Activated T-helper 1 cell treated with anti-CD3 and anti-CD28 coated beads, Interleukin-2, amount 50 U/mL, for 16 hours (primary cell): ENCODE data around the gene TREML2.
"Not testable (repeated sequence)": the region's sequence is repeated elsewhere in the genome, so short reads cannot be mapped to it uniquely, and the experiment has no call there.

ENCODE experiments used
- DNase-seq, 2 donors: peaks; one replicate each; pipeline ENCODE4 v3.0.0-alpha.2; 2020; ENCODE audit warnings: low read depth in 1 of 2, low spot score in 1 of 2

The TREML2 gene

DNA sequence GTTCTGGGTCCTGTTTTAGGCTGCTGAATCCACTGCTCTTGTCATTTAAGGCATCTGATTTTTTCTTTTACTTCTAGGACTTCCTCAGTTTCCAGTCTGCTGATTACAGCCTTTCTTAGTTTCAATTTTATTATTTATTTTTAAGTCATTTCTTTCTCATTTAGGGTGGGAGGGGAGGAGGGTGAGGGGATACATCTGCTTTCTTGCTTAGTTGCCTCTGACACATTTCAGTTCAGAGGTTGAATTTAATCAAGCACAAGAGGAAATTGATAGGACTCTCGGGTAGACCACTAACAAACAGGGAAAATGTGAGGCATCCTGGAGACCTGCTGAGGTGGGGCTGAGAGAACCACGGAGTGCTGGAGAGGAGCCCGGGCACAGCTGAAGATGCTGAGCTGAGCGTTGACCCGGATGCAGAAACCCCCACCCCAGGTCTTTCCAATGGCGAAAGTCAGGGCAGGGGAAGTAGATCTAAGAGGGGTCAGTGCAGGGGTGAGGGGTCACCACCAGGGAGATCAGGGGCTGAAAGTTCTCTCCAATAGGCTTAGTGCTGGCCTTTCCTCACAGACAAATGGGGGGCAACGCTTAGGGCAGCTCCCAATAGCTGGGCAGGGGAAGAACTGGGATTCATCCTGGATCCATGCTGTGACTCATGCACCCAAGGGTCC, 7.6 kb upstream of the TREML2 start:
- DNase-seq: no peak

DNA sequence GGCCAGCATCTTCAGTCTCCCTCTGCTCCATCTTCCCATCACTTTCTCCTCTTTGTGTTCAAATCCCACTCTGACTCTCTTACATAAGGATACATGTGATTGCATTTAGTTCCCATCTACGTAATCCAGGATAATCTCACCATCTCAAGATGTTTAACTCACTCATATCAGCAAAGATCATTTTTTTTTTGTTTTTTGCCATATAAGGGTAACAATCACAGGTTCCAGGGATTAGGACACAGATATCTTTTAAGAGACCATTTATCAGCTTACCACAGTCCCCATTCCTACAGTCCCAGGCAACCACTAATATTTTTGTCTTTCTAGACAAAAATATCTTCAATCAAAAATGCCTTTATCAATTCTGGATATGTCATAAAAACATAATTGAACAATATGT, 3.2 kb upstream of the TREML2 start:
- DNase-seq: no peak

DNA sequence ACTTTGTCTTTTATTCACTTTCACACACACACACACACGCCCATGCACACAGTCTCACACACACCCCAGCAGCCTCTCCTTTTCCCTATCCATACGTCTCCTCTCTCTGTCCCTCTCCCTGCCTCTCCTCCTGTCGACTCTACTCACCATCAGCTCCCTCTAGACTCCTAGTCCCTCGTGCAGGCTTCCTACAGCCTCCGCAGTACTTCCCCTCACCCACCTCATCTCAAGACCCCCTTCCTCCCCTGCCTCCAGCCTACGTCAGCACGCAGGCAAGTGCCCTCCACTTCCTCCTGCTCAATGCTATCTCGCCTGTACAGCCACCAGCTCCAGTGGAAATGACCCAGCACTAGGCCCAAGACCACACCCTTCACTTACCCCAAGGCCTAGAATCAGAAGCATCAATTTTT, 820 bp upstream of the TREML2 start:
- DNase-seq: no peak

DNA sequence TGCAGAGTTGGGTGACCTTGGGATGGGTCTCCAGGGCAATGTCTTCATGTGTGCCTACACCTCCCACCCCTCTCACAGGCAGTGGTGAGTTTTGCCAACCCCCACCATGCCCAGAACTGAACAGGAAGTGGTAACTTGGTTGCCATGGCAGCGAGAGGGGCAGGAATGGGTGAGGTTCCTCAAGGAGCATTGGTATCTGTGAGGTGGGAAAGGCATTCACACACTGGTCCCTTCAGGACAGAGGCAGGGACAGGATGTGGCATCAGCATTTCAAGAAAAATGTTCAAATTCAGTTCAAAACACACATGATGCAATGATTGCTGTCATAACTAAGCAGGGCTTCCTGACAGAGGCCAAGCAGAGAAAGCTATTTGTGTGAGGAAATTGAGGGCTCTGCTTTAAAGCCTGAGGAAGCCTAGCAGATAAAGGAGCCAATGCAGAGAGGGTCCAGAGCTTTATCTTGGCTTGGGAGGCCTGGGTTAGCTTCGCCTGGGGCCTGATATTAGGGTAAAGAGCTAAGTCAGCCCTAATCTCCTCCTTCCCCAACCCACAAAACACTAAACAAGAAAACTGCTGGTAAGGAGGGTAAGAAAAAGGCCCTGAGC, 551 bp downstream of the TREML2 start:
- DNase-seq: peak; percentile 20

DNA sequence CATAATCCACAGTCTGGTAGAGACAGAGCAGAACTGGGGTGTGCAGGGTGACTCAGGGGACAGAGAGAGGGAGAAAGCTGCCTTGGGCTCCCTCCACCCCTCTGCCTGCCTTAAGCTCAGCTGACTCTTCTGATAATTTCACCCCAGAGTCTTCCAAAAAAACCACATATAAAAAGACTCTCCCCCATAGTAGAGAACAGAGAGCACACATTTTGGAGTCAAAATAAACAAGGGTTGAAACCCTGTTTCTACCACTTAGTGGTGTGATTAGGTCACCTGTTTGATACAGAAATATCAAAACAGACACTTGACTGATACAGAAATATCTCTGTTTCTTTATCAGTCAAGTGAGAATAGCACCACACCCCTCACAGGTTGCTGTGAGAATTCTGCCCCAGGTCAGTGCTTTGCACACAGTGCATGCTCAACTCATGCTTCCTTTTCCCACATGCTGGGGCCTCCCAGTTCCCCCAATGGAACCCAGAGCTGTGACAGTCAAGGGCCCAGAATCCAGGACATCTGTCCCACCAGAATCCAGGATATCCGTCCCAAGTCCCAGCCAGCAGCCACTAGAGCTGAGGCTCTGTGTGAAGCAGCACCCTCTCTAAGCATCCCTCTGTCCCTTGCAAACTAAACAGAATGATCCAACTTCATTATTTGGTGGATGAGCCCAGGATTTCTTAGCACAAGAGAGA, 1.2 kb downstream of the TREML2 start:
- DNase-seq: no peak

DNA sequence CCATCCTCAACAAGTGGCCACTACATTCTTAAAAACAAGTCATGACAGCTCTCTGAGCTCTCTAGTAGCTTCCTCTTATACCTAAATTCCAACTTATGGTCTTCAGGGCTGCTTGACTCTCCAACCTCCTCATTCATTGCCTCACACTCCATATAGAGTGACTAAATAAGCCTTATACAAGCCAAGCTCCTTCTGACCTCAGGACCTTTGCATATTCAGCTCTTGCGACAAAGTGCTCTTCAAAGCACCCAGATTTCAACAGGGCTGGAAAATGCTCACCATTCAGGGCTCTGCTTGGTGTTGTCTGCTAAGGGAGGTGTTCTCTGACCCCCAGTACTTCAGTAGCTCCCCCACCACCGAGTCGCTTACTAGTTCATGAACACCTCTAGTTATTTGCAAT, 3.7 kb downstream of the TREML2 start:
- DNase-seq: no peak

DNA sequence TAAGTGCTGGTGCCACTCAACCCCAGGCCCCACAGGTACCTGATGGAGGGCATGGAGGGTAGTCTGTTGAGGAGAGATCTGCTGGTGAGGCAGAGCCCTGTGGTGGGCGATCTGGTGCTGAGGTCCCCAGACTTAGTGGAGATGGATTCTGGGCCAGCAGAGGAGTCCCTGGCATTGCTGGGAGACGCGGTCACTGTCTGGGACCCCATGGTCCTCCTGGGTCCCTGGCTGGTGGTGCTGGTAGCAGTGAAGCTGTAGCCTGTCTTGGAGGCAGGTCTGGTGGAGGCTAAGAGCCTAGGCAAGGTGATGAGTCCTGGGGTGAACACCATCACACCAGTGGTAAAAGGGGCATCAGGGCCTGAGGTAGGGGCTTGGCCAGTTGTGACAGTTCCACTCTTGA, 6.6 kb downstream of the TREML2 start:
- no peak for DNase-seq

DNA sequence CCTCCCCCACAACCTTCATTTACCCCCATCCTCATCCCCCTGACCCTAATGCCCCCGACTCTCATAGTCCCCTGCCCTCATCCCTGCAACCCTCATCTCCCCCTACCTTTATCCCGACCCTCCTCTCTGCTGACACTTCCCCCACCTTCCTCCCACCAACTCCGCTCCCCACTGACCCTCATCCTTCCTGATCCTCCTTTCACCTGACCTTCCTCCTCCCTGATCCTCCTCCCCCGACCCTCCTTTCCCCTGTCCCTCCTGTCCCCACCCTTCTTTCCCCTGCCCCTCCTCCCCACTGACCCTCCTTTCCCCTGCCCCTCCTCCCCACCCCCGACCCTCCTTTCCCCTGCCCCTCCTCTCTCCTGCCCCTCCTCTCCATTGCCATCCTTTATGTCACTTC, 7.1 kb downstream of the TREML2 start:
- no peak for DNase-seq

DNA sequence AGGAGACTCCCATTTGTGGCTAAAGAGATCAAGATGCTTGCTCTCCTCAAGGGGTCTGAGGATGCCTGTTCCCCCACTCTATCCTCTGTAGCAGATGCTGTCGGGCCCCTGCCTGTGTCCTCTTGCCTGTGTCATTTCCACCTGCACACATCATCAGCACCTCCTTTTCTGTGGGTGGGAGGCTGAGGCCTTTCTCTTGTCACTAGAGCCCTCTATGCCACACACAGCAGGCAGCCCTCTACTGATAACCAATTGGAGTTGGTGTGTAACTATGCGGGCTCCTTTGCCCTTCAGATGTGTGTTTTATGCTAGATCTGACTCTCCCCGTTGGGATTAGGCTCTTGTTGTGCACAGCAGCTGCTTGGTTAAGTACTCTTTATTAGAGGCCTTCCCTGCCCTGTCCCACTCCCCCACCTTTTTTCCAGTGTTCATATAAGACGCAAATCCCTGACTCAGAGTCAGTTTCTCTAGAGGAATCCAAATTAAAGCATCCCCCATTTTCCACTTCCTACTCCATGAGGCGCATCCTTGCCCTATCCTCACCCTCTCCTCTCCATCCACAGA, 7.7 kb downstream of the TREML2 start:
- DNase-seq: no peak

DNA sequence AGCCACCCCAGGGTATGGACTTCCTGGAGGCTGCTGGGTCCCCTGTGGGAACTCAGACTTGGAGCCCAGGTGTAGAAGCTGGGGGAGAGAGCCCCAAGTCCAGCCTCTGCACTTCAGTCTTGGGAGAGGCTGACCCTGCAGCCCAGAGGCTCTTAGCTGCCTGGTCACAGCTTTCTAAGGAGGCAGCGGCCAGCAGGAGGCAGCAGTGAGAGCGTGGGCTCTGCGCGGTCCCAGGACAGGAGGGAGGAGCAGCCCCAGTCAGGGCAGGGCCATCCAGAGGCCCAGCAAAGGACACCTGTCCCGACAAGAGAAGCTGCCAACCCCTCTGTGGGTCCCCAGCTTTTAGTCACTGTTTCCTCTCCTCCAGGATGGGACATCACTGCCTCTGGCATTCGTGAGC, 9.4 kb downstream of the TREML2 start:
- DNase-seq: no peak

DNA sequence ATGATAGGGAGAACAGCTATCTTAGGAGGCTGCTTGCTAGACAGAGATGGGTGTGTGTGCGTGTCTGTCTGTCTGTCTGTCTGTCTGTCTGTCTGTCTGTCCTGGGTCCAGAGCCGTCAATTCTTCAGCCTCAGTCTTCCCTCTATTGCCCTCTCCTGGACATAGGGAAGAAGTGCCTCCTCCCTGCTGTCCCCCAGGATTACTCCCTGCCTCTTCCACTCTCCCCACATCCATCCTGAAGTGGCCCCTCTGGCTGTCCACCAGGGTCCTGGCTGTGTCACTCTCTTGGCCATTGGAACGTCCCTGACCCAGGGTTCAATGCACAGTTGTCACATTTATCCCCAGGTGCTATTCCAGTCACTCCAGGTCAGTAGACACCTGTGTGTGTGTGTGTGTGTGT, 10.2 kb downstream of the TREML2 start:
- DNase-seq: no peak

DNA sequence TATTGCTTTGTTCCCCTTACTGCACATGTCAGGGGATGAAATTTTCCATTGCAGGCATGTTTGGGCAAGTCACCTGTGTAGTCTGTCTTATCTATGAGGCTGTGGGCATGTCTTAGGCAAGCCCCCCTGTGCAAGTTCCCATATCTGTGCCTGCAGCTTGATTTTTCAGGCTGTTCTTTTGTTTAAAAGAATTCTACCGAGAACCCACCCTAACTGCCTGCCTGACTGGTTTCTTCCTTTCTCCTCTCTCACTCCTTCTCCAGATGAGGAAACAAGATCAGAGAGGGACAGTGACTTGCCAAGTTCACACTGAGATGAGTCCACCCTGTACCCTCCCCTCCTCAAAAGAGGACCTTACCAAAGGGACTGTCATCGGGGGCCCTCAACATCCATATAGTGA, 11.0 kb downstream of the TREML2 start:
- no peak for DNase-seq

DNA sequence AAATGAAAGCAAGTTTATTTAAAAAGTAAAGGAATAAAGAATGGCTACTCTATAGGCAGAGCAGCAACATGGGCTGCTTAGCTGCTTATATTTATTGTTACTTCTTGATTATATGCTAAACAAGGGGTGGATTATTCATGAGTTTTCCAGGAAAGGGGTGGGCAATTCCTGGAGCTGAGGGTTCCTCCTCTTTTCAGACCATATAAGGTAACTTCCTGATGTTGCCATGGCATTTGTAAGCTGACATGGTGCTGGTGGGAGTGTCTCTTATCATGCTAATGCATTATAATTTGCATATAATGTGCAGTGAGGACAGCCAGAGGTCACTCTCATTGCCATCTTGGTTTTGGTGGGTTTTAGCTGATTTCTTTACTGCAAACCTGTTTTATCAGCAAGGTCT, 11.9 kb downstream of the TREML2 start:
- DNase-seq: not testable (repeated sequence)

DNA sequence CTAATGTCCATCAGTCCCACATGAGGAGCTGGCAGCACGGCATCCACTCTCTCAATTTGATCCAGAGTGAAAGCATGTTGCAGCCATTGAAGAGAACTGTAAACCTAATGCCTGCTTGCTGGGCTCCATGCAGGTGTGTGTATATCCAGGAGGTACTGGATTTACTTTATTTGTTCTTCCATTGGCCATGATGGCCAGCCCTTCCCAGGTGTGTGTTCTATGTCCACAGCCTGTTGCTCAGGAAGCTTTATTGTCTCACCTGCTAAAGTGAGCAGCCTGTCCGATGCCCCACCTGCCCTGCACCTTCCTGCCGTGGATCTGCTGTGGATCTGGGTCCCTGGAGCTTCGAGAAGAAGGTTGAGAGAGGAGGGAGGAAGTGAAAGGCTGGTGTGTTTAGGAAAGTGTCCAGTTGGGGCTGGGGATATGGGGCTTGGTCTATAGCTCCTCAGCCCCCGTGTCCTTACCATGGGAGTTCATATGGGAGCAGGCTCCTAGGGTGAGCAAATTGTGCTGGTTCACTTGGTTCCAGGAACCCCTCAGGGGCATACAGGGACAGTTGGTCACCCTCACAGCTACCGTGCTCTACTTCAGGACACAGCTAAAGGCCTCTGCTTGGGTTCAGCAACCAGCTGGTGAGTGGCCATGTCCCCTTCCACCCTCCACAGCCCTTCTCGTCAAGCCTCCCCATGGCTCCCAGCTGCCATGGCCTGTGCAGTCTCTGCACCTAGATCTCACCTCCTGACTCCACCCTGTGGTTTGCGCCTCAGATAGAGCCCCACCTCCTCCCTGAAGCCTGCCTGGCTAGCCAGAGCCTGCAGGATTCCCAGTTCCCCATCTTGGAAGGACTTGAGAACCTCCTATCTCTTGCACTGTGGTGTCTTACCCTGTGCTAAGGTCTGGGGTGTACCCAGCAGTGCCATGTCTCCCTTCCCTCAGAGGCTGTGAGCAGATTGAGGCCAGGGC, 12.7 kb downstream of the TREML2 start:
- DNase-seq: no peak

DNA sequence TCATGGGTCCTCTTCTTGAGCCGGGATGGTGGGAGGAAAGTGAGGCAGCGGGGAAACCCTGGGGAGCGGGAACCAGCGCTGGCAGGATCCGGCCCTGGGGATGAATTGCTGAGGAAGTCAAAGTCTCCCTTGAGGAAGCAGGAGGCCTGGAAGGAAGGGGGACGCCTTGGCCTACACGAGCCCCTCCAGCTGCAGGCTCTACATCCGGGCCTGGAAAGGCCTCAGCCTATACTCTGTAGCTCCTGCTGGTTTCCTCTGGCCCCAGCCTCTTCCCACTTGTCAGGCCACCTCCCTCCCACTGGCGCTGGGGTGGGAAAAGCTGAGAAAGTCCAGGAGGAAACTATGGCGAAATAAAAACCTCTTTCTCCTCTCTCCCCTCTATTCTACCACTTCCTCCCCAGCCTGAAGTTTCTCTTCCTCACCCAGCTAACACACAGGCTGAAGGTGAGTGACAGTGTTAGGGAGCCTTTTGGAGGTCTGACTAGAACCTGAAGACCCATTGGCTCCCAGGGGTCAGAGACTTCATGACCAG, 14.9 kb downstream of the TREML2 start:
- no peak for DNase-seq

DNA sequence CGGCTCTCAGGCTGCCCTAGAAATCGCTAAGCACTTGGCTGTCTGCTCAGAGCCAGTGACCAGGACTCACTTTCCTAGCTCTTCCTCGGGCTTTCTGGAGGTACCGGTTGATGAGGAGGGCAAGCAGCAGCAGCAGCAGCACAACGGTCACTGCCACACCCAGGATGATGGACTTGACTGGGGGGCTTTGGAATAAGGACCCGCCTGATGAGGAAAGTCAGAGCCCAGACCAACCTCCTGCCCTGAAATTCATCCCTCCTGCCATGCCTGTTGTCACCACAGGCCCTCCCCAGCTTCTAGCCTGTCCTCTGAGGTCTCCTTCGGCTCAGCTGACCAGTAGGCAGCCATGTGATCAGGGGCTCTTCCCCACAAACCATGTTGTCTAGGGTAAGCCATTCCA, 16.2 kb downstream of the TREML2 start:
- no peak for DNase-seq

DNA sequence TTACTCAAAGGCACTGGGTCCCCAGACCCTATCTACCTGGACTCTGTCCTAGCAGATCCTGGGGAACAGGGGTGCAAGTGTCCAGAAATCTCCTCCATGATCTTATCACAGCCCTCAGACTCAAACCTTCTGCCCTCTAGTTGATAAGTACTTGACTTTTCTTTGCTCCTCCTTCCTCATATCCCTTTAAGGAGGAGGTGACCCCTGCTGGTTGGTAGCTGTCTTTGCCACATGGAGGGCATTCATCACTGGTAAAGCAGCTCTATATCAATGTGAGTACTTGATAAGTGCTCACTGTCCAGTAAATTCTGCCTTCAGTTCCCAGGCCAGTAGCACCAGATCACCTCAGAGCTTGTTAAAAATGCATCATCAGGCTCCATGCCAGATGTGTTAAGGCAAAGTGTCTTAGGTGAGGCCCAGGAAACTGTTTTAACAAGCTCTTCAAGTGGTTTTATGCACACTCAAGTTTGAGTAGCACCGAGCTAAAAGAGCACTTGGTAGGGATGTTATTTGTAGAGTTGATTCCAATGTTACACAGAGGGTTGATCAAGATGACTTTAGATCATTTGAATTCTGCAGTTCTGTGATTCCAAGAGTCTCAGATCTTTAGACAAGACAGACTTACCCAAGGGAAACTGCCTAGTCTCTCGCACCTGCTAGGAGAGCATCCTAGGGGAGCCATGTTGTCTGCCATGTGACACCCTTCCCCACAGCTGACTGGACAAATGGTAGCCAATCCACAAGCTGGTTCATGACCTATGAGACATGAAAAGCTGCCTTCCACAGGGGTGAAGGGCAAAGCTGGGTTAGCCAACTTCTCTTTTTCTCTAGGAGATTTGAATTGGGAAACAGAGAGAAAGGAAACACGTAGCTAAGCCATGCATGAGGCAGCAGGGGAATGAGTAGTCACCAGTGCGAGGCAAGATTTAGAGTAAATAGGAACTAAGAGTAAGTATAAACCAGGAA, 18.6 kb downstream of the TREML2 start:
- DNase-seq: no peak

DNA sequence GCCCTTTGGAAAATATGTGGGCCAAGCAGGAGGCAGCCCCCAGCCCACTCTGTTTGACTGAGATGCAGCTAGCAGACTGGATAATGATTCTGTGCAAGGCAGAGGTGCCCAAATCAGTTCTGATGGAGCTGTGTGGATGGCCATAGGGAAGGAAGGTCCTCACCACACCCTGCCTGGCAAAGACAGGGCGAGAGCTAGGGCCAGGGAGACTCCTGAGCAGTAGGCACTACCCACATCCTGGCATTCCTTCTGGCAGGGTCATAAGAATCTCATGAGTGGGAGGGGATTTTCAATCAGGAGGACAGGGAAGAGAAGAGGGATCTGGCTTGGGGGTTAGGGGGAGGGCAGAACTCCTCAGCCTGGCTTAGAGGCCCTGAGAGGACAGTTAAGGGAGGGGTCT, 19.4 kb downstream of the TREML2 start:
- no peak for DNase-seq

DNA sequence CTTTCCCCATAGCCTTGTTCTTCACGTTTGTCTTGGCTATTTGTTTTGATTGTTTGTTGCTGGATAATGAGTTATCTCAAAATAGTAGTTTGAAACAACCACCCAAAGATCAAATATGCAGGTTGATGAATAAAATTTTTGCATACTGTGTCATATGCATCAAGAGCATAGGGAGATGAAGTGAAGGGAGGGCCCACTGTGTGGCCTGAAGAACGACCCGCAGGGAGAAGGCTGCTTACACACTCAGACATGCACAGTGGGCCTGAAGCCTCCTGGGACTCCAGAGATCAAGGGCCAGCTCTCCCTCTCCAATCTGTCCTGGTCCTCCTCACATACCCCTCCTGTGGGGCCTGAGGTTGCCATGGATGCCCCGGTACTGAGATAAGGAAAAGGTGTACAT, 21.8 kb downstream of the TREML2 start:
- DNase-seq: no peak

DNA sequence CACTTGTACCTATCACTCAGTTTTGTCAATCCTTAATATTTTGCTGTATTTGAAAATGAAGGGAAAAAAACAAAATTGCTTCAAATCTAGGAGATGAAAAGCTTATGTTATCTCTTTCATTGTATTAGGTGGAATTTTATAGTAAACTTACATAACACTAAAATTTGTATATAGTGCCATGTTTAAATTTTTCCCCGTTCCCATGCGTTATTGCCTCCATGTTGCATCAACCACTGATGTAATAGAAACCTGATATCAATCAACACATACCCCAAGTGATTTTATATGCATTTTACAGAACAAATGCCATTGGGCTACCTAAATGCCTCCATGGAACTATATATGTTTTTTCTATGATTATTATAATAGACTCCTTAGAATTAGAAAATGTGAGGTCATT, 23.3 kb downstream of the TREML2 start:
- DNase-seq: no peak
